H9 (cell line): ENCODE data around the gene OR5D13. TPM values are rescaled to one million over a fixed set of nuclear protein-coding genes. Genes with fewer than 3 reads are reported as not detected.

ENCODE experiments used
- DNase-seq: peaks from one replicate; pipeline ENCODE4 v3.0.0-alpha.2; 2017
- H2AFZ ChIP-seq: one replicate; pipeline ENCODE4 v1.6.1; 2013; ENCODE audit warnings: mild to moderate bottlenecking, low read length, control low read depth, moderate library complexity
- H2AK5ac ChIP-seq: 2 replicates; pipeline ENCODE4 v1.6.1; 2013; ENCODE audit warnings: low read length, control low read depth, mixed read lengths; ENCODE audit not compliant: insufficient read length
- H2BK120ac ChIP-seq: one replicate; pipeline ENCODE4 v1.6.1; 2013; ENCODE audit warnings: low read depth, mild to moderate bottlenecking, low read length, control low read depth, inconsistent platforms; ENCODE audit not compliant: poor library complexity, severe bottlenecking
- H2BK12ac ChIP-seq: 2 replicates; pipeline ENCODE4 v1.6.1; 2013; ENCODE audit warnings: low read length, control low read depth, mixed read lengths, low read depth; ENCODE audit not compliant: insufficient read length
- H2BK15ac ChIP-seq: 2 replicates; pipeline ENCODE4 v1.6.1; 2013; ENCODE audit warnings: low read depth, low read length, control low read depth
- H2BK20ac ChIP-seq: one replicate; pipeline ENCODE4 v1.6.1; 2013; ENCODE audit warnings: low read depth, mild to moderate bottlenecking, low read length, control low read depth, inconsistent platforms; ENCODE audit not compliant: poor library complexity, severe bottlenecking
- H2BK5ac ChIP-seq: 2 replicates; pipeline ENCODE4 v1.6.1; 2013; ENCODE audit warnings: low read length, control low read depth, mixed read lengths; ENCODE audit not compliant: insufficient read length
- H3K14ac ChIP-seq: 2 replicates; pipeline ENCODE4 v1.6.1; 2013; ENCODE audit warnings: low read length, control low read depth; ENCODE audit not compliant: insufficient read depth
- H3K18ac ChIP-seq: 2 replicates; pipeline ENCODE4 v1.6.1; 2013; ENCODE audit warnings: low read depth, mild to moderate bottlenecking, mixed read lengths, low read length, control low read depth; ENCODE audit not compliant: insufficient read length
- H3K23ac ChIP-seq: 2 replicates; pipeline ENCODE4 v1.6.1; 2013; ENCODE audit warnings: low read length, control low read depth, mixed read lengths, low read depth; ENCODE audit not compliant: insufficient read length
- H3K23me2 ChIP-seq: 2 replicates; pipeline ENCODE4 v1.6.1; 2013; ENCODE audit warnings: low read depth, mild to moderate bottlenecking, mixed read lengths, low read length, control low read depth; ENCODE audit not compliant: insufficient read length, poor library complexity, severe bottlenecking
- H3K27ac ChIP-seq: 2 replicates; pipeline ENCODE4 v1.5.1; 2013; ENCODE audit warnings: low read length, control low read depth, mixed read lengths, low read depth; ENCODE audit not compliant: insufficient read length
- H3K27me3 ChIP-seq: 2 replicates; pipeline ENCODE4 v1.6.1; 2013; ENCODE audit warnings: low read length, control low read depth, inconsistent platforms; ENCODE audit not compliant: insufficient read depth
- H3K4ac ChIP-seq: 2 replicates; pipeline ENCODE4 v1.6.1; 2013; ENCODE audit warnings: low read depth, mild to moderate bottlenecking, control low read depth, inconsistent platforms, low read length, moderate library complexity
- H3K4me1 ChIP-seq: 2 replicates; pipeline ENCODE4 v1.6.1; 2013; ENCODE audit warnings: low read length, control low read depth, inconsistent platforms; ENCODE audit not compliant: insufficient read depth
- H3K4me2 ChIP-seq: 2 replicates; pipeline ENCODE4 v1.6.1; 2013; ENCODE audit warnings: low read length, control low read depth, mixed read lengths; ENCODE audit not compliant: insufficient read length, insufficient read depth
- H3K56ac ChIP-seq: 2 replicates; pipeline ENCODE4 v1.6.1; 2013; ENCODE audit warnings: low read depth, mild to moderate bottlenecking, mixed read lengths, low read length, control low read depth; ENCODE audit not compliant: insufficient read length
- H3K79me1 ChIP-seq: 2 replicates; pipeline ENCODE4 v1.6.1; 2013; ENCODE audit warnings: low read depth, mild to moderate bottlenecking, moderate library complexity, low read length, control low read depth, inconsistent platforms; ENCODE audit not compliant: insufficient read depth, poor library complexity, severe bottlenecking
- H3K79me2 ChIP-seq: 2 replicates; pipeline ENCODE4 v1.6.1; 2013; ENCODE audit warnings: low read length, control low read depth, inconsistent platforms; ENCODE audit not compliant: insufficient read depth
- H3K9ac ChIP-seq: 2 replicates; pipeline ENCODE4 v1.6.1; 2013; ENCODE audit warnings: low read length, control low read depth, mixed read lengths; ENCODE audit not compliant: insufficient read length; ENCODE audit errors: extremely low read depth
- H3K9me3 ChIP-seq: one replicate; pipeline ENCODE4 v1.6.1; 2013; ENCODE audit warnings: low read depth, low read length, inconsistent platforms; ENCODE audit not compliant: control insufficient read depth
- H3T11ph ChIP-seq: one replicate; pipeline ENCODE4 v1.6.1; 2013; ENCODE audit warnings: mild to moderate bottlenecking, low read length, control low read depth, inconsistent platforms
- H4K20me1 ChIP-seq: one replicate; pipeline ENCODE4 v1.6.1; 2013; ENCODE audit not compliant: control insufficient read depth, insufficient read length, insufficient read depth
- H4K5ac ChIP-seq: 2 replicates; pipeline ENCODE4 v1.6.1; 2013; ENCODE audit warnings: low read depth, mild to moderate bottlenecking, mixed read lengths, low read length, control low read depth; ENCODE audit not compliant: insufficient read length
- H4K8ac ChIP-seq: replicated peaks from 2 replicates; pipeline ENCODE4 v1.6.1; 2013; ENCODE audit warnings: low read length, control low read depth, mixed read lengths, low read depth; ENCODE audit not compliant: insufficient read length
- H4K91ac ChIP-seq: 2 replicates; pipeline ENCODE4 v1.6.1; 2013; ENCODE audit warnings: low read depth, mild to moderate bottlenecking, moderate library complexity, mixed read lengths, low read length, control low read depth; ENCODE audit not compliant: insufficient read length
- H3K27ac Mint-ChIP-seq, 3 experiments: 2 replicates in 2 of 3; 3 replicates in 1 of 3; pipeline ENCODE4 v1.8.0; 2020 to 2021; ENCODE audit warnings: mixed read lengths in 3 of 3, mild to moderate bottlenecking in 1 of 3, moderate library complexity in 1 of 3
- H3K27me3 Mint-ChIP-seq: 2 replicates; pipeline ENCODE4 v1.8.0; 2021; ENCODE audit warnings: low read depth, mild to moderate bottlenecking, moderate library complexity, mixed read lengths
- H3K36me3 Mint-ChIP-seq, 3 experiments: 2 replicates in 2 of 3; 3 replicates in 1 of 3; pipeline ENCODE4 v1.8.0; 2020 to 2021; ENCODE audit warnings: low read depth in 3 of 3, mixed read lengths in 3 of 3; ENCODE audit not compliant: insufficient read depth in 1 of 3
- H3K4me1 Mint-ChIP-seq, 2 experiments: 2 replicates each; pipeline ENCODE4 v1.8.0; 2020; ENCODE audit warnings: mixed read lengths in 2 of 2
- H3K4me3 Mint-ChIP-seq, 2 experiments: 2 replicates in 1 of 2; 3 replicates in 1 of 2; pipeline ENCODE4 v1.8.0; 2020 to 2021; ENCODE audit warnings: mild to moderate bottlenecking in 2 of 2, mixed read lengths in 2 of 2, moderate library complexity in 1 of 2
- H3K9me3 Mint-ChIP-seq, 2 experiments: 2 replicates in 1 of 2; 3 replicates in 1 of 2; pipeline ENCODE4 v1.8.0; 2020; ENCODE audit warnings: mild to moderate bottlenecking in 2 of 2, mixed read lengths in 2 of 2, moderate library complexity in 1 of 2
- WGBS: extraction: QIAGEN DNeasy Blood & Tissue Kit; methylation state at CpG from one replicate; pipeline ENCODE4 v1.1.7; 2013; ENCODE audit warnings: missing lambda C conversion rate, low lambda C conversion rate, mixed read lengths; ENCODE audit not compliant: insufficient read length; ENCODE audit errors: extremely low coverage; 5-methylcytosine and 5-hydroxymethylcytosine counted together
- total RNA-seq: library from RNA; stranded (reverse); gene quantifications from 2 replicates; pipeline ENCODE4 v1.2.1, GENCODE V29; 2021
- TF ChIP-seq, protein P1 (sequence below): fragments of 200-600 bp; sonication (generic); conservative IDR thresholded peaks from 3 replicates; pipeline ENCODE4 v1.8.0; 2021; ENCODE audit warnings: antibody characterized with exemption, mild to moderate bottlenecking

The OR5D13 gene
- total RNA-seq, 1 experiment from 2014 or later: not detected

DNA sequence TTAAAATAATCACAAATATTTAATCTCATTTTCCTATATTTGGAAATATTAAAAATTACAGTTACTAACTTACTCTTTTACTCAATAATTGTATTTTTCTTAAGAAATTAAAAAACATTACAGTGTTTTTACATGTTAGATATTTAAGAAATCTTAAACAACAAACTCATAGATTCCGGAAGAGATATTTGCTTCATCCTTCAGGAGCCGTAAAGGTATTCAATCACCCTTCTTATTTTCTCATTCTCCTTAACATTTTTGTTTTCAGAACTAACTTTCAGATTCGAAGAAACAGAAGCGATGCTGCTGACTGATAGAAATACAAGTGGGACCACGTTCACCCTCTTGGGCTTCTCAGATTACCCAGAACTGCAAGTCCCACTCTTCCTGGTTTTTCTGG, 46.1 kb downstream of the OR5D13 start, which contains the start of gene OR5D18:
Gene OR5D18, plus strand, starts transcription at position 301 of the 400 bp plus-strand sequence. Its CDS starts 0 bp downstream, at position 301.
- no peak within 1 kb of the TSS for H3K4me3 Mint-ChIP-seq
- Histone ChIP-seq H2BK120ac (no peak within 1 kb of the TSS), H4K91ac (no peak within 1 kb of the TSS), H2BK20ac (no peak within 1 kb of the TSS), H2BK12ac (no peak within 1 kb of the TSS), H4K5ac (no peak within 1 kb of the TSS), H4K8ac (no peak within 1 kb of the TSS), H3K4me1 (no peaks in the 10 kb centered on the region), H3K23ac (no peak within 1 kb of the TSS), H2AK5ac (no peak within 1 kb of the TSS), H2BK5ac (no peak within 1 kb of the TSS), H3K4me2 (no peak within 1 kb of the TSS), H3K14ac (no peak within 1 kb of the TSS), H3K27me3 (no peaks in the 10 kb centered on the region), H3K23me2 (no peaks in the 10 kb centered on the region), H2BK15ac (no peak within 1 kb of the TSS), H3K79me1 (no peaks in the 10 kb centered on the region), H3K9ac (no peak within 1 kb of the TSS), H3K4ac (no peak within 1 kb of the TSS), H3K9me3 (peaks cover 62% of the 10 kb centered on the region), H3K27ac (no peak within 1 kb of the TSS), H2AFZ (no peak within 1 kb of the TSS), H3T11ph (no peak within 1 kb of the TSS), H3K18ac (no peak within 1 kb of the TSS), H4K20me1 (no peaks in the 10 kb centered on the region), H3K56ac (no peak within 1 kb of the TSS), H3K79me2 (no peaks in the 10 kb centered on the region)
- H3K27ac Mint-ChIP-seq: no peak within 1 kb of the TSS
- no peaks in the 10 kb centered on the region for H3K4me1 Mint-ChIP-seq
- TF ChIP-seq, protein P1, sequence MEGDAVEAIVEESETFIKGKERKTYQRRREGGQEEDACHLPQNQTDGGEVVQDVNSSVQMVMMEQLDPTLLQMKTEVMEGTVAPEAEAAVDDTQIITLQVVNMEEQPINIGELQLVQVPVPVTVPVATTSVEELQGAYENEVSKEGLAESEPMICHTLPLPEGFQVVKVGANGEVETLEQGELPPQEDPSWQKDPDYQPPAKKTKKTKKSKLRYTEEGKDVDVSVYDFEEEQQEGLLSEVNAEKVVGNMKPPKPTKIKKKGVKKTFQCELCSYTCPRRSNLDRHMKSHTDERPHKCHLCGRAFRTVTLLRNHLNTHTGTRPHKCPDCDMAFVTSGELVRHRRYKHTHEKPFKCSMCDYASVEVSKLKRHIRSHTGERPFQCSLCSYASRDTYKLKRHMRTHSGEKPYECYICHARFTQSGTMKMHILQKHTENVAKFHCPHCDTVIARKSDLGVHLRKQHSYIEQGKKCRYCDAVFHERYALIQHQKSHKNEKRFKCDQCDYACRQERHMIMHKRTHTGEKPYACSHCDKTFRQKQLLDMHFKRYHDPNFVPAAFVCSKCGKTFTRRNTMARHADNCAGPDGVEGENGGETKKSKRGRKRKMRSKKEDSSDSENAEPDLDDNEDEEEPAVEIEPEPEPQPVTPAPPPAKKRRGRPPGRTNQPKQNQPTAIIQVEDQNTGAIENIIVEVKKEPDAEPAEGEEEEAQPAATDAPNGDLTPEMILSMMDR: no peak
- no peak for DNase-seq
- H3K36me3 Mint-ChIP-seq: peaks cover 4 to 28% (median 8%) of the 10 kb centered on the region in 3 experiments
- no peaks in the 10 kb centered on the region; the same call in none of the 2 replicates for H3K27me3 Mint-ChIP-seq
- WGBS: no CpG with 5 or more reads among the region's 5 CpGs
- H3K9me3 Mint-ChIP-seq: peaks cover 80 to 85% of the 10 kb centered on the region in 2 experiments

Other genes with a start within 250 kb of the OR5D13 start
- gene OR4C15, start 219.0 kb upstream of the OR5D13 start, total RNA-seq: not detected in 2 replicates
- gene OR4C16, start 201.3 kb upstream of the OR5D13 start, total RNA-seq: not detected in 2 replicates
- not detected in 2 replicates for gene OR4C11, start 165.8 kb upstream of the OR5D13 start, total RNA-seq
- gene OR4P4, start 138.3 kb upstream of the OR5D13 start, total RNA-seq: not detected in 2 replicates
- not detected in 2 replicates for gene OR4S2, start 125.1 kb upstream of the OR5D13 start, total RNA-seq
- gene OR4C6, start 111.2 kb upstream of the OR5D13 start, total RNA-seq: not detected in 2 replicates
- gene OR5D14, start 22.1 kb downstream of the OR5D13 start, total RNA-seq: not detected in 2 replicates
- not detected in 2 replicates for gene OR5L1, start 37.9 kb downstream of the OR5D13 start, total RNA-seq
- not detected in 2 replicates for gene OR5D18, start 46.2 kb downstream of the OR5D13 start, total RNA-seq
- not detected in 2 replicates for gene OR5L2, start 53.8 kb downstream of the OR5D13 start, total RNA-seq
- not detected in 2 replicates for gene OR5D16, start 65.3 kb downstream of the OR5D13 start, total RNA-seq
- gene TRIM51, start 109.9 kb downstream of the OR5D13 start, total RNA-seq: not detected in 2 replicates
- gene OR5W2, start 141.1 kb downstream of the OR5D13 start, total RNA-seq: not detected in 2 replicates
- gene OR5I1, start 163.0 kb downstream of the OR5D13 start, total RNA-seq: not detected in 2 replicates
- not detected in 2 replicates for gene OR10AG1, start 196.5 kb downstream of the OR5D13 start, total RNA-seq
- not detected in 2 replicates for gene OR5F1, start 221.2 kb downstream of the OR5D13 start, total RNA-seq